Lung (tissue), 12 donors: ENCODE results near the gene PARPBP. TPM values are rescaled to one million over a fixed set of nuclear protein-coding genes. Genes with fewer than 3 reads are reported as not detected.

Experiments
- ATAC-seq: fragments of 200-7000 bp; cut with Tn5 transposase; one replicate; pipeline ENCODE4 v1.9.1; 2020; ENCODE audit warnings: moderate number of reproducible peaks; ENCODE audit not compliant: insufficient read depth, low FRiP score
- DNase-seq, 3 donors: peaks; one replicate each; pipeline ENCODE4 v3.0.0-alpha.2; 2013 to 2017
- H3K27ac ChIP-seq, 2 donors: one replicate each; pipeline ENCODE4 v1.5.1; 2013; ENCODE audit warnings: mild to moderate bottlenecking in 2 of 2, moderate library complexity in 2 of 2, control low read depth in 1 of 2, inconsistent platforms in 1 of 2, low read depth in 1 of 2, low read length in 1 of 2
- H3K27me3 ChIP-seq, 3 donors: one replicate each; pipeline ENCODE4 v1.5.1; 2013; ENCODE audit warnings: low read length in 2 of 3; ENCODE audit not compliant: control insufficient read depth in 3 of 3, insufficient read depth in 3 of 3
- H3K36me3 ChIP-seq, 4 donors: one replicate each; pipeline ENCODE4 v1.5.1; 2013; ENCODE audit warnings: low read length in 4 of 4, mild to moderate bottlenecking in 1 of 4, moderate library complexity in 1 of 4; ENCODE audit not compliant: control insufficient read depth in 4 of 4, insufficient read depth in 4 of 4
- H3K4me1 ChIP-seq, 5 donors: one replicate each; pipeline ENCODE4 v1.5.1; 2013; ENCODE audit warnings: low read length in 5 of 5, mild to moderate bottlenecking in 2 of 5, moderate library complexity in 1 of 5; ENCODE audit not compliant: control insufficient read depth in 5 of 5, insufficient read depth in 5 of 5
- H3K4me3 ChIP-seq: one replicate; pipeline ENCODE4 v1.5.1; 2013; ENCODE audit warnings: mild to moderate bottlenecking, control low read depth, moderate library complexity
- H3K9ac ChIP-seq, 2 donors: one replicate each; pipeline ENCODE4 v1.5.1; 2013; ENCODE audit warnings: low read length in 2 of 2, control low read depth in 1 of 2; ENCODE audit not compliant: insufficient read depth in 1 of 2
- H3K9me3 ChIP-seq, 4 donors: one replicate each; pipeline ENCODE4 v1.5.1; 2013; ENCODE audit warnings: low read length in 3 of 4, mild to moderate bottlenecking in 1 of 4, moderate library complexity in 1 of 4; ENCODE audit not compliant: control insufficient read depth in 4 of 4, insufficient read depth in 3 of 4
- CTCF ChIP-seq: IDR thresholded peaks from 2 replicates; pipeline ENCODE4 v1.5.1; 2012; ENCODE audit warnings: mild to moderate bottlenecking; ENCODE audit errors: control extremely low read depth, extremely low read depth
- WGBS, 2 donors: extraction: QIAGEN DNeasy Blood & Tissue Kit; methylation state at CpG; one replicate each; pipeline ENCODE4 v1.1.7; 2013; 5-methylcytosine and 5-hydroxymethylcytosine counted together
- polyA plus RNA-seq, 2 donors: library from polyadenylated mRNA; stranded (reverse); fragments of 200-250 nt; gene quantifications; one replicate each; pipeline ENCODE4 v1.2.1, GENCODE V29; 2013
- total RNA-seq, 2 donors: library from RNA; depleted of rRNA in 1 of 2; stranded (reverse); fragments of >200 nt in 1 of 2; gene quantifications; one replicate each; pipeline ENCODE4 v1.2.1, GENCODE V29; 2014 to 2021
- donor health status: control.
- donor health status: control.
- donor health status: Bipolar disorder and iron deficiency.
- donor health status: healthy.
- donor health status: DM: yes; HTN: yes; CAD: no.

The PARPBP gene
- total and polyA plus RNA-seq, 4 donors: 1.2 to 6.1 (median 1.6) TPM

- no peaks in the 10 kb centered on the region for H3K9me3 ChIP-seq
- H3K36me3 ChIP-seq: no peaks in the 10 kb centered on the region
- peaks cover 0 to 10% (median 0%) of the 10 kb centered on the region in 5 donors for H3K4me1 ChIP-seq
- H3K27ac ChIP-seq: no peak overlapping the region
- ATAC-seq: no peak
- H3K27me3 ChIP-seq: no peaks in the 10 kb centered on the region
- DNase-seq: no peak
- no peak for TF ChIP-seq CTCF
- no peak overlapping the region for H3K9ac ChIP-seq
- H3K4me3 ChIP-seq: no peak overlapping the region
These were observed 52.0 kb downstream of the PARPBP start for GRCh38 chr12:102171951-102172350.

- peak in 2 of 3 donors; percentile 50 for DNase-seq
These were observed 52.5 kb downstream of the PARPBP start for GRCh38 chr12:102172436-102172835.

GRCh38 chr12:102174117-102174516, 54.1 kb downstream of the PARPBP start:
- 63 to 81% methylated on average over 2 of the region's 2 CpGs for WGBS, 2 donors
- H3K27ac ChIP-seq: no peak overlapping the region
- H3K9me3 ChIP-seq: no peaks in the 10 kb centered on the region
- no peak for TF ChIP-seq CTCF
- ATAC-seq (no peak), DNase-seq (no peak)
- H3K4me1 ChIP-seq: peaks cover 0 to 10% (median 0%) of the 10 kb centered on the region in 5 donors
- H3K4me3 ChIP-seq: no peak overlapping the region
- no peak overlapping the region for H3K9ac ChIP-seq
- H3K36me3 ChIP-seq: no peaks in the 10 kb centered on the region
- H3K27me3 ChIP-seq: no peaks in the 10 kb centered on the region

More at GRCh38 chr12:102172436-102172835, 52.5 kb downstream of the PARPBP start:
- H3K9ac ChIP-seq: no peak overlapping the region
- H3K27ac ChIP-seq: no peak overlapping the region
- no peak for TF ChIP-seq CTCF
- H3K27me3 ChIP-seq: no peaks in the 10 kb centered on the region
- H3K9me3 ChIP-seq: no peaks in the 10 kb centered on the region
- H3K36me3 ChIP-seq: no peaks in the 10 kb centered on the region
- ATAC-seq: no peak
- H3K4me3 ChIP-seq: no peak overlapping the region
- peaks cover 0 to 10% (median 0%) of the 10 kb centered on the region in 5 donors for H3K4me1 ChIP-seq

- TF ChIP-seq CTCF: no peak
- WGBS, 2 donors: 74 to 84% methylated on average over 2 of the region's 2 CpGs
- no peaks in the 10 kb centered on the region for H3K9me3 ChIP-seq
- no peak overlapping the region for H3K9ac ChIP-seq
- H3K4me3 ChIP-seq: no peak overlapping the region
- DNase-seq (no peak), ATAC-seq (no peak)
- peaks cover 0 to 10% (median 0%) of the 10 kb centered on the region in 5 donors for H3K4me1 ChIP-seq
- no peak overlapping the region for H3K27ac ChIP-seq
- H3K36me3 ChIP-seq: no peaks in the 10 kb centered on the region
- no peaks in the 10 kb centered on the region for H3K27me3 ChIP-seq
These were observed 54.8 kb downstream of the PARPBP start for GRCh38 chr12:102174761-102175160.
